ENCODE data around the gene KIF26B.

Gene KIF26B

GRCh38 chr1:245270063-245270462 lies 115.3 kb downstream of the KIF26B start:
- Mint-ChIP-seq H3K9me3 (peaks cover 5% of the 10 kb centered on the region), H3K27me3 (peaks cover 24% of the 10 kb centered on the region), H3K27ac (ENCODE audit: low read depth) (no peak overlapping the region)

GRCh38 chr1:245270972-245271371 lies 116.2 kb downstream of the KIF26B start:
- ATAC-seq (replicated peaks; ENCODE audit: extremely low read depth, poor library complexity, severe bottlenecking) (no peak), DNase-seq (ENCODE audit: low spot score in 2 of 2) (no peak)
- Mint-ChIP-seq H3K36me3 (ENCODE audit: insufficient read depth) (no peaks in the 10 kb centered on the region), H3K4me1 (no peaks in the 10 kb centered on the region), H3K27ac (ENCODE audit: low read depth) (no peak overlapping the region), H3K4me3 (no peak overlapping the region), H3K9me3 (peaks cover 5% of the 10 kb centered on the region), H3K27me3 (peaks cover 30% of the 10 kb centered on the region)

More at GRCh38 chr1:245270063-245270462, 115.3 kb downstream of the KIF26B start:
- no peaks in the 10 kb centered on the region for H3K4me1 Mint-ChIP-seq
- H3K4me3 Mint-ChIP-seq: no peak overlapping the region
- ATAC-seq (replicated peaks; ENCODE audit: extremely low read depth, poor library complexity, severe bottlenecking) (no peak), DNase-seq (ENCODE audit: low spot score in 2 of 2) (no peak)
- no peaks in the 10 kb centered on the region for H3K36me3 Mint-ChIP-seq (ENCODE audit: insufficient read depth)

DNA sequence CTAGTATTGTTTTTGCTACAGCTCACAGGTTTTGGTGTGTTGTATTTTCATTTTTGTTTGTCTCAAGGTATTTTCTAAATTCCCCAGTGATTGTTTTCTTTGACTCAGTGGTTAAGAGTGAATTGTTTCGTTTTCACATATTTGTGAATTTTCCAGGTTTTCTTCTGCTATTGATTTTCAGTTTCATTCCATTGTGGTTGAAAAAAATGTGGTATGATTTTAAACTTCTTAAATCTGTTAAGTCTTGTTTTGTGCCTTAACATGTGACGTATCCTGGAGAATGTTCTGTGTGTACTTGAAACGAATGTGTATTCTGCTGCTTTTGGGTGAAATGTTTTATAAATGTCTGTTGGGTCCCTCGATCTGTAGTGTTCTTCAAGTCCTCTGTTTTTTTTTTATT lies 117.9 kb downstream of the KIF26B start:
- no peaks in the 10 kb centered on the region for H3K36me3 Mint-ChIP-seq (ENCODE audit: insufficient read depth)
- H3K27me3 Mint-ChIP-seq: peaks cover 45% of the 10 kb centered on the region
- DNase-seq (ENCODE audit: low spot score in 2 of 2) (no peak), ATAC-seq (replicated peaks; ENCODE audit: extremely low read depth, poor library complexity, severe bottlenecking) (no peak)
- H3K27ac Mint-ChIP-seq (ENCODE audit: low read depth): no peak overlapping the region
- H3K4me1 Mint-ChIP-seq: no peaks in the 10 kb centered on the region
- H3K4me3 Mint-ChIP-seq: no peak overlapping the region
- H3K9me3 Mint-ChIP-seq: peaks cover 5% of the 10 kb centered on the region

GRCh38 chr1:245276445-245276844 lies 121.7 kb downstream of the KIF26B start:
- DNase-seq (ENCODE audit: low spot score in 2 of 2): no peak
- Mint-ChIP-seq H3K36me3 (ENCODE audit: insufficient read depth) (no peaks in the 10 kb centered on the region), H3K27me3 (peaks cover 55% of the 10 kb centered on the region), H3K4me1 (no peaks in the 10 kb centered on the region), H3K4me3 (no peak overlapping the region), H3K9me3 (no peaks in the 10 kb centered on the region), H3K27ac (ENCODE audit: low read depth) (no peak overlapping the region)
- no peak for ATAC-seq (replicated peaks; ENCODE audit: extremely low read depth, poor library complexity, severe bottlenecking)

DNA sequence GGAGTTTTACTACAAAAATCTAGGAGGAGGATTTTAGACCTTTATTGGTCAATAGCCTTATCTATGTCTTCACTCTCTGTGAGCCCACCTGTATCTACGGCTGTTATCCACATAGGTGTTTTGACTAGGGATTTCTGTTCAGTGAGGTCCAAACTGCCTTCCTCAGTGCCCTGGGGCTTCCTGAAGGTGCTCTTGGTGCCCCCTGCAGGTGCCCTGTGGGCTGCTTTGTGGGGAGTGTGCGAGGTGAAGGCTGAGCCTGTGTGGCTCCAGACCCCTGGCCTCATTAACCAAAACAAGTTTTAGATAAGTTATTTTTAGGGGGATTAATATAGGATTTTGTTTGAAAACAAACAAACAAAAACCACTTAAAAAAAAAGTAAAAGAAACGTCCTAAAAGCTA lies 122.5 kb downstream of the KIF26B start:
- DNase-seq (ENCODE audit: low spot score in 2 of 2): no peak
- Mint-ChIP-seq H3K36me3 (ENCODE audit: insufficient read depth) (no peaks in the 10 kb centered on the region), H3K9me3 (no peaks in the 10 kb centered on the region), H3K4me3 (no peak overlapping the region), H3K4me1 (no peaks in the 10 kb centered on the region), H3K27ac (ENCODE audit: low read depth) (no peak overlapping the region), H3K27me3 (peaks cover 49% of the 10 kb centered on the region)
- ATAC-seq (replicated peaks; ENCODE audit: extremely low read depth, poor library complexity, severe bottlenecking): no peak

- H3K27me3 Mint-ChIP-seq: peaks cover 36% of the 10 kb centered on the region
- H3K9me3 Mint-ChIP-seq: no peaks in the 10 kb centered on the region
- ATAC-seq (replicated peaks; ENCODE audit: extremely low read depth, poor library complexity, severe bottlenecking): no peak
- H3K4me1 Mint-ChIP-seq: no peaks in the 10 kb centered on the region
- no peak overlapping the region for H3K4me3 Mint-ChIP-seq
- H3K36me3 Mint-ChIP-seq (ENCODE audit: insufficient read depth): no peaks in the 10 kb centered on the region
- no peak overlapping the region for H3K27ac Mint-ChIP-seq (ENCODE audit: low read depth)
- DNase-seq (ENCODE audit: low spot score in 2 of 2): no peak
Observed at GRCh38 chr1:245278846-245279245, 124.1 kb downstream of the KIF26B start.

GRCh38 chr1:245279346-245279745 lies 124.6 kb downstream of the KIF26B start:
- DNase-seq (ENCODE audit: low spot score in 2 of 2) (no peak), ATAC-seq (replicated peaks; ENCODE audit: extremely low read depth, poor library complexity, severe bottlenecking) (no peak)
- H3K27ac Mint-ChIP-seq (ENCODE audit: low read depth): no peak overlapping the region
- no peaks in the 10 kb centered on the region for H3K9me3 Mint-ChIP-seq
- H3K27me3 Mint-ChIP-seq: peaks cover 36% of the 10 kb centered on the region
- H3K4me3 Mint-ChIP-seq: no peak overlapping the region
- no peaks in the 10 kb centered on the region for H3K4me1 Mint-ChIP-seq
- H3K36me3 Mint-ChIP-seq (ENCODE audit: insufficient read depth): no peaks in the 10 kb centered on the region

- Mint-ChIP-seq H3K9me3 (no peaks in the 10 kb centered on the region), H3K4me3 (no peak overlapping the region), H3K36me3 (ENCODE audit: insufficient read depth) (no peaks in the 10 kb centered on the region), H3K4me1 (no peaks in the 10 kb centered on the region), H3K27me3 (peaks cover 7% of the 10 kb centered on the region), H3K27ac (ENCODE audit: low read depth) (no peak overlapping the region)
- ATAC-seq (replicated peaks; ENCODE audit: extremely low read depth, poor library complexity, severe bottlenecking): no peak
- DNase-seq (ENCODE audit: low spot score in 2 of 2): no peak
Observed at GRCh38 chr1:245283001-245283400, 128.2 kb downstream of the KIF26B start.

- no peak overlapping the region for H3K4me3 Mint-ChIP-seq
- ATAC-seq (replicated peaks; ENCODE audit: extremely low read depth, poor library complexity, severe bottlenecking) (no peak), DNase-seq (ENCODE audit: low spot score in 2 of 2) (no peak)
- no peaks in the 10 kb centered on the region for H3K27me3 Mint-ChIP-seq
- H3K9me3 Mint-ChIP-seq: no peaks in the 10 kb centered on the region
- H3K36me3 Mint-ChIP-seq (ENCODE audit: insufficient read depth): no peaks in the 10 kb centered on the region
- H3K4me1 Mint-ChIP-seq: no peaks in the 10 kb centered on the region
- no peak overlapping the region for H3K27ac Mint-ChIP-seq (ENCODE audit: low read depth)
Observed at GRCh38 chr1:245285168-245285567, 130.4 kb downstream of the KIF26B start.

DNA sequence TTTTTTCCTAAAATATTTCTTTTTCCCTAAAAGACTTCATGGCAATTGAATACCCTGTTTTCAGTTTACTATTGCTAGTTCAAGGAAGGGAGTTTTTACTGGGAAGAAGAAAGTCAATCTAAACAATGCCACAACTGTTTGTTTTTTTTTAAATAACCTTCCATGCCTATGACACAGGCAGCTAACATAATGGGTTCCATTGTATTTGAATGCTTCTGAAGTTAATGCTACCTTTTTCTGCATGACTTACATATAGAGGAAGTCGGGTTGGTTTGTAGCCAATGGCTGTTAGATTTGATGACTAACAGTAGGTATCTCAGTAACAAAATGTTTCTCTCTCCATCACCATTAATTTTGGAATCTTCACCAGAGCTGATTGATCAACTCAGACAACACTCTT lies 134.0 kb downstream of the KIF26B start:
- DNase-seq (ENCODE audit: low spot score in 2 of 2) (no peak), ATAC-seq (replicated peaks; ENCODE audit: extremely low read depth, poor library complexity, severe bottlenecking) (no peak)
- Mint-ChIP-seq H3K27me3 (peaks cover 18% of the 10 kb centered on the region), H3K9me3 (no peaks in the 10 kb centered on the region), H3K27ac (ENCODE audit: low read depth) (no peak overlapping the region), H3K4me3 (no peak overlapping the region), H3K4me1 (no peaks in the 10 kb centered on the region), H3K36me3 (ENCODE audit: insufficient read depth) (no peaks in the 10 kb centered on the region)

- no peaks in the 10 kb centered on the region for H3K36me3 Mint-ChIP-seq (ENCODE audit: insufficient read depth)
- no peak overlapping the region for H3K4me3 Mint-ChIP-seq
- no peaks in the 10 kb centered on the region for H3K4me1 Mint-ChIP-seq
- no peaks in the 10 kb centered on the region for H3K9me3 Mint-ChIP-seq
- ATAC-seq (replicated peaks; ENCODE audit: extremely low read depth, poor library complexity, severe bottlenecking) (no peak), DNase-seq (ENCODE audit: low spot score in 2 of 2) (no peak)
- peaks cover 21% of the 10 kb centered on the region for H3K27me3 Mint-ChIP-seq
- H3K27ac Mint-ChIP-seq (ENCODE audit: low read depth): no peak overlapping the region
Observed at GRCh38 chr1:245290836-245291235, 136.1 kb downstream of the KIF26B start.

DNA sequence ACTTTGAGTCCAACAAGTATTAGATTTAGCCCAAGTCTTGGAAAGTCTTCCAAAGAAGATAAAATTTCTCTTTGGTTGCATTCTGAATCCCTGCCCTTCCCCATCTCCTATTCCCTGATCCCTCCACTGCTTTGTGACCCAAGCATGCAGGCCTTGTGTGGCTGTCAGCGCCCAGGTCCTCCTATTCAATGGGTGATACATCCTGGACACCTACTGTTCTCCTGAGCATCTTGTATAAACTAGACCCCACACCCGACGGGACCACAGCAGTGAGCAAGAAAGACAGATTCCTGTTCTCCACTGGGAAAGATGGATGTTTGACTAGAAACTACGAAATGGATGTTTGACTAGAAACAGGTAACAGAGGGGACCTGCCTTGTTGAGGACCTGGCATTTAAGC lies 136.6 kb downstream of the KIF26B start:
- Mint-ChIP-seq H3K36me3 (ENCODE audit: insufficient read depth) (no peaks in the 10 kb centered on the region), H3K4me1 (no peaks in the 10 kb centered on the region), H3K27ac (ENCODE audit: low read depth) (no peak overlapping the region), H3K27me3 (peaks cover 26% of the 10 kb centered on the region), H3K9me3 (no peaks in the 10 kb centered on the region), H3K4me3 (no peak overlapping the region)
- DNase-seq (ENCODE audit: low spot score in 2 of 2) (no peak), ATAC-seq (replicated peaks; ENCODE audit: extremely low read depth, poor library complexity, severe bottlenecking) (no peak)

- H3K4me3 Mint-ChIP-seq: no peak overlapping the region
Observed at GRCh38 chr1:245292141-245292540, 137.4 kb downstream of the KIF26B start.

DNA sequence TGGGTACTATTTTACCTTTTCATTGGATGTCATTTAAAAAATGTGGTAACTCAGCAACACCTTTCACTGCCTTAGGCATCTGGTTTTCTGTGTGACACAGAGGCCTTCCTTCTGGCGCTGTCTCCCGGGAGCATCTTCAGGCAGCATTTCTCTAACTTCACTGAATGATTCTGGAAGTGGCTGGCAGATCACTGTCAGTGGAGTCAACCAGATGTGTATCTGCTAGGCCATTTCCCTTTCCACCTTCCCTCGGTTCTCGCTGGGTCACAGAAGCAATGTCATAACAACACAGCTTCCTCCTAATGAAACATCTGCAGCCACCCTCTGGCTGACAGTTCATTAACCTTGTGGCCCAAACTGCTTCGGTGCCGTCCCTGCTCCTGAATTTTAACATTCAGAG lies 137.8 kb downstream of the KIF26B start:
- Mint-ChIP-seq H3K4me3 (no peak overlapping the region), H3K9me3 (no peaks in the 10 kb centered on the region), H3K36me3 (ENCODE audit: insufficient read depth) (peaks cover 2% of the 10 kb centered on the region), H3K4me1 (no peaks in the 10 kb centered on the region), H3K27me3 (peaks cover 33% of the 10 kb centered on the region), H3K27ac (ENCODE audit: low read depth) (no peak overlapping the region)
- ATAC-seq (replicated peaks; ENCODE audit: extremely low read depth, poor library complexity, severe bottlenecking) (no peak), DNase-seq (ENCODE audit: low spot score in 2 of 2) (no peak)

More at GRCh38 chr1:245292141-245292540, 137.4 kb downstream of the KIF26B start:
- Mint-ChIP-seq H3K4me1 (no peaks in the 10 kb centered on the region), H3K36me3 (ENCODE audit: insufficient read depth) (no peaks in the 10 kb centered on the region), H3K27me3 (peaks cover 33% of the 10 kb centered on the region), H3K27ac (ENCODE audit: low read depth) (no peak overlapping the region), H3K9me3 (no peaks in the 10 kb centered on the region)
- ATAC-seq (replicated peaks; ENCODE audit: extremely low read depth, poor library complexity, severe bottlenecking): no peak
- DNase-seq (ENCODE audit: low spot score in 2 of 2): no peak
